HG02763 (cell line): ENCODE results near the gene IBTK.
A peak's percentile ranks its signal among the peaks of the same experiment; 100 is the strongest.
"Not testable (repeated sequence)": the region's sequence is repeated elsewhere in the genome, so short reads cannot be mapped to it uniquely, and the experiment has no call there.

Source experiments
- ATAC-seq: cut with Tn5 transposase; IDR thresholded peaks from one replicate; pipeline ENCODE4 v1.9.1; 2021; ENCODE audit warnings: mild to moderate bottlenecking, moderate library complexity; ENCODE audit not compliant: unreplicated experiment

The IBTK gene

GRCh38 chr6:82247505-82248272 is at the start of gene IBTK:
Gene IBTK, minus strand, starts transcription at chr6:82247744. Its CDS starts 7,258 bp downstream, at chr6:82240486.
- ATAC-seq = peak; percentile 86

- ATAC-seq = no peak
Measured at GRCh38 chr6:82283771-82284410, 36.3 kb upstream of the IBTK start.

DNA sequence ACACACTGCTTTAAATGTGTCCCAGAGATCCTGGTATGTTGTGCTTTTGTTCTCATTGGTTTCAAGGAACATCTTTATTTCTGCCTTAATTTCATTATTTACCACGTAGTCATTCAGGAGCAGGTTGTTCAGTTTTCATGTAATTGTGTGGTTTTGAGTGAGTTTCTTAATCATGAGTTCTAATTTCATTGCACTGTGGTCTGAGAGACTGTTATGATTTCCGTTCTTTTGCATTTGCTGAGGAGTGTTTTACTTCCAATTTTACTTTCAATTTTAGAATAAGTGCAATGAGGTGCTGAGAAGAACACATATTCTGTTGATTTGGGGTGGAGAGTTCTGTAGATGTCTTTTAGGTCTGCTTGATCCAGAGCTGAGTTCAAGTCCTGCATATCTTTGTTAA is 34.0 kb upstream of the IBTK start:
- not testable (repeated sequence) for ATAC-seq

DNA sequence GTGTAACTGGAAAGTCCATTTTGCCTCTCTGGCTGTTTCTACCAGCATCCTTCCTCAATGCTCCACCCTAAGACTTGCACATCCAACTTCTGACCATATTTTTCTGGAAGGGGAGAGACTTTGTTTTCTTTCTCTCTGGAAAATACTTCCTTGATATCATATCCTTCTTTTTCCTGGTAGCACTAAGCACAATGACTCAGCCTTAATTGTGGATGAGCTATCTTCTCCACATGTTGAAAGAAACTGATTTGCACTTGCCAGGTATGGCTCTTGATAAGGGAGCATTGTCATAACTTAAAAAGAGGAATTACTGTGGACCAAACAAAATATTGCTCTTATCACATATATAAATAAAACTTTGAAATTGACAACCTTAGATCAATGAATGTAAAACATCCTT is 30.1 kb upstream of the IBTK start:
- no peak for ATAC-seq

GRCh38 chr6:82275686-82276085 is 28.1 kb upstream of the IBTK start:
- ATAC-seq = no peak

GRCh38 chr6:82273295-82273694 is 25.8 kb upstream of the IBTK start:
- no peak for ATAC-seq

DNA sequence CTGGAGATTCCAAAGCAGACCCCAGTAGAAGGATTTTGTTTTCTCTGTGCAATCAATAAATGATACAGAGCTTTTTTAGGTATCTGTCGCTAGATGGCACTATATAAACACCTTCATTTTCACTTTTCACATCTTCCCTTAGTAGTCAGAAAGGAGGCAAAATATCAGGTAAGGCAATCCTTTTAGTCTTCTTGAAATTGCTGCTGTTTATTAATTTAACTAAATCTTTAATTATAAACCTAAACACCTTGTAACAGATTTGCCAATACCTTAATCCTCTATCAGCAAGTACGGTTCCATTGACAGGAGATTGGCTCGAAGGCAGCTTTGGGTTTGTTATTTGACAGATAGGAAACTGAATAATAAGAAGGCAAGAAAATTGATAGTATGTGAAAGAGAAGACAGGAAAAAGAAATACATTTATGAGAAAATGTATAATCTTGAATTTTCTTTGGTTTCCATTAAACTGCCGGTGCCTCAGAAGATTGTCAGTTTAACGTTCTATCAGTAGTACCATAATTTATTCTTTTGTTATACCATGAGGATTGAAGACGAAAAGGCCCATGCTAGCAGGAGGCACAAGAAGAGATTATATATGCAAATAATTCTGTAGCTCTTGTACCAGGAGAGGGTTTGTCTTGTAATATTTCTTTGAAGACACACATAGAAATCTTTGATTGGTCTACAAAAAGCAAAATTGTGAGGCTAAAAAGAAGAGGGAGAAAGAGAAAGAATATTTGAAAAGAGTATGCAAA is 23.5 kb upstream of the IBTK start:
- ATAC-seq = peak; percentile 62

GRCh38 chr6:82268301-82268846 is 20.8 kb upstream of the IBTK start:
- no peak for ATAC-seq

GRCh38 chr6:82264824-82265223 is 17.3 kb upstream of the IBTK start:
- ATAC-seq = no peak

DNA sequence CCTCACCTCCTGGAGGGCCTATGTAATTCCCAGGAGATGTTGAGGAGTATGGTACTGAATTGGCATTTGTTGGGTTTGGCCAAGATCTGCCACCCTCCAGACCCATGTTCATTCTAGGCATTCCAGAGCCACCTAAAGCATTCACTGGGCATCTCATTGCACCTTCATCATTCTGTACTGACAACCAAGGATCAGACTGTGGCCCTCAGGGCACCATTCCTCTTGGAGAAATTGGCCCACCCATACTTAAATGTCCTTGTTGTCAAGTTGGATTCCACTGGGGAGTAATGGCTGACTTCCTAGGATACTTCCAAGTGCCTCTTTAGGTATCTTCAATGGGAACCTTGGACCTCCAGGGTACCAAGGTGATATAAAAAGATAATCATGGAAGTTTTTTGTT is 16.8 kb upstream of the IBTK start:
- ATAC-seq = no peak

GRCh38 chr6:82263916-82264315 is 16.4 kb upstream of the IBTK start:
- no peak for ATAC-seq

DNA sequence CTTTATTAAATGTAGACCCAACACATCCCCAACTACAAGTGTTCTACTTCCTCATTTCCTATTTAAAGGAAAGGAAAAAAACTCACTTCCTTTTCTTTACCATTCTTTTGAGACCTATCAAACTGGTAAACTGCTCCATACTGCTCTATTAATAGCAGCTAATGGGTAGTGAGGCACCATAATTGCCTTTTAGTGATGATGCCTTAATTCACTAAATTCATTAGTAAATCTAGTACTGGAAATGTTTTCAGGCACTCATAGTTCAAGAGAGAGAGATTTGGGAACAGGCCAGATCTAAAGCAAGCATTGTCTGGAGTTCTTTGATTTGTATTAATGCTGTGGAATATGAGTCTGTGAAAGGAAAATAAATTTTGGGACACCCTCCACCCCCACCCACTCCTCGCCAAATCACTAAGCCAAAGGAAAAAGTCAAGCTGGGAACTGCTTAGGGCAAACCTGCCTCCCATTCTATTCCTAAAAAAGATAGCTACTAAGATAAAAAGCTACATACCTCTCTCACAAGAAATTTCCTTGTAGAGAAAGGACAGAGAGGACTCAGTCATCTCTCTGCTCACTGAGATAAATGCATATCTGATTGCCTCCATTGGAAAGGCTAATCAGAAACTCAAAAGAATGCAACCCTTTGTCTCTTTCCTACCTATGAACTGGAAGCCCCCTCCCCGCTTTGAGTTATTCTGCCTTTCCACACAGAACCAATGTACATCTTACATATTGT is 13.6 kb upstream of the IBTK start:
- ATAC-seq = no peak

DNA sequence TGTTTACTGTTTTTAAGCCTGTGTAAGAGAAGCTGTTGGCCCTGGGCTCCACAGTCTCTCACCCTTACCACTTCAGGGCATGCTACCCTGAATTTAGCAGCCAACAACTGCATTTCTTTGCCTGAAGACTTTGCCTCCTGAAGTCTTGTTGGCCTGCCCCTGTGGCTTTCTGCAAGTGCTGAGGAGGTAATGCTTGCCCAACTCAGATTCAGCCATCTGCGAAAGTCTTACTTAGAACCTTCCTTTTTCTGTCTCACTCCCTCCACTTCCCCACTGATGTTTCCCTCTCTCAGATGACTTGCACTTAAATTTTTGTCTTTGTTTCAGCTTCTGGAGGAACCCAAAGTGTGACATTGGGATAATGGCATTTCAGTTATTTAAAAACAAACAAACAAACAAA is 11.8 kb upstream of the IBTK start:
- ATAC-seq = no peak

DNA sequence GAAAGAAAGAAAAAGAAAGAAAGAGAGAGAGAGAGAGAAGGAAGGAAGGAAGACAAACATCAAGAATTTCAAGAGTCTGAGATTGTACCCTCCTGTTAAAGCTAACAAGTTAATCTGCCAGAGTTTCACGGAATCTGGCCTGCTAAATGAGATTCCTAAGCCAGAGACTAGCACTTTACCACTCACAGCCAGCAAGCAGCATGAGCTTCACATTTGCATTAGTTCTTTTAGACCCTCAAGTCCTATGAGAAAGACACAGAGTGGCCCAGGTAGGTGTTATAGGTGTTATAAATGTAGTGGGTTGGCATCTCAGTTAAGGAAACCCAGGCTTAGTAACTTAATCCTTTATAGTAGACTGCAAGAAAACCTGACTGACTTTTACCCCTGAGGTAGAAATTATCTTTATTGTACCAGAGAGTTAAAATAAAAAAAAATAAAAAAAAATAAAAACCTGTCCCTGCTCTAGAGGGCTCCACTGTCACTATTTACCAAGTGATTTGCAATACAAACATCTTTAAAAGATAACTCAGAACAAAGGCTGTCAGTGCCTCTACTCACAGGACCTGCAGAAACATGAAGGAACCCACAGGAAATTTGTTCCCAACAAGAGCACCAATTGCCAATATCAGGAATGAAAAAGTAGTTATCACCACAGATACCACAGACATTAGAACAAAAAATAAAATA is 9.7 kb upstream of the IBTK start:
- ATAC-seq = no peak

- ATAC-seq = not testable (repeated sequence)
Measured at GRCh38 chr6:82254722-82255121, 7.2 kb upstream of the IBTK start.

DNA sequence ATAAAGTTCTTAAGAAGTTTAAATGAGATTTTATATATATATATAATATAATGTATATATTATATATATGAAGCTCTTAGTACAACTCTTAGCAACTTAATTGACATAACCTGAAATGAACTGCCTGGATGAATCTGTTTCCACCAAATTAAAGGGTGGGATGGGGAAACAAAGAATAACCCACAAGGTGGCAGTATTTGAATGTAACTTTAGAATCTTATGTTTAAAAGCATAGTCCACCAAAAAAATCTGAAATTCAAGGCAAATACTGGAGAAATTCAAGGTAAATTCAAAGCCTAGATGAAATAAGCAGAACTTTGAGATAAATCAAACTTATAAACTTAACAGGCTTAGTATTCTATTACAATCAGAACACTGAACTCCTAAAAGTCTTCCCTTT is 4.4 kb upstream of the IBTK start:
- ATAC-seq = no peak

- ATAC-seq = no peak
Measured at GRCh38 chr6:82249381-82250253, 2.1 kb upstream of the IBTK start.

DNA sequence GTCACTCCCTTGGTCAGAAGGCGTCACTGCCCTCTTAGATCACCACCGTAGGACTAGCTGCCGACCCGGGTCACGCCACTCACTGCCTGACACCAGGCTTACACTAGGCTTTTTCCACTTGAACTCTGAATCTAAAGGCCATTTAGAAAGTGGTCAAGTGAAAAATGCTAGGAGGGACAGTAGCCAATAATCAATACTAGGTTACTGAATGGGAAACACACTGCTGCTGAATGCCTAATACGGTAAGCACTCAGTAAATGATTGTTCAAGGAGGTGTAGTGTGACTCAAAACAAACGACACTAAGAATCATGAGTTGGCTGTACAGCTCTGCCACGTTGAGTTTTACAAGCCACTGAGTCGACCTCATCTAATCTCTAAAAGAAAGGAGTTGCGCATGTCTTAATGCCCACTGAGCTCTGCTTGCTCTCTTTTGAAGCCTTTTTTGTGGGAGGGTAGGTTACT is 760 bp upstream of the IBTK start:
- ATAC-seq = peak; percentile 49

- peak; percentile 19 for ATAC-seq
Measured at GRCh38 chr6:82246802-82247504, 591 bp downstream of the IBTK start.
